Measurements from ENCODE around the gene DMRTA1. TPM values are rescaled to one million over a fixed set of nuclear protein-coding genes. Genes with fewer than 3 reads are reported as not detected.
"Not testable (repeated sequence)": the region's sequence is repeated elsewhere in the genome, so short reads cannot be mapped to it uniquely, and the experiment has no call there.

DMRTA1 gene
- total RNA-seq, 6 experiments from 2014 or later, result not detected

GRCh38 chr9:22463205-22463604 is 16.6 kb downstream of the DMRTA1 start:
- H3K36me3 Mint-ChIP-seq (ENCODE audit: low read depth), result no peaks in the 10 kb centered on the region
- H3K4me1 Mint-ChIP-seq (ENCODE audit: low read depth), result no peaks in the 10 kb centered on the region
- H3K4me3 Mint-ChIP-seq, result no peak overlapping the region
- H3K27me3 Mint-ChIP-seq (ENCODE audit: insufficient read depth), result no peaks in the 10 kb centered on the region
- no peaks in the 10 kb centered on the region for H3K9me3 Mint-ChIP-seq
- DNase-seq, result no peak
- no peak for TF ChIP-seq CTCF (IDR thresholded peaks at IDR 0.05)
- H3K27ac Mint-ChIP-seq, result no peak overlapping the region

GRCh38 chr9:22469928-22470544 is 23.4 kb downstream of the DMRTA1 start:
- no peak overlapping the region for H3K4me3 Mint-ChIP-seq
- no peak overlapping the region for H3K27ac Mint-ChIP-seq
- peak; percentile 89 for TF ChIP-seq CTCF (IDR thresholded peaks at IDR 0.05)
- DNase-seq, result peak; percentile 17
- H3K36me3 Mint-ChIP-seq (ENCODE audit: low read depth), result no peaks in the 10 kb centered on the region
- peaks cover 1% of the 10 kb centered on the region; the same call in 1 of the 2 replicates for H3K27me3 Mint-ChIP-seq (ENCODE audit: insufficient read depth)
- H3K4me1 Mint-ChIP-seq (ENCODE audit: low read depth), result no peaks in the 10 kb centered on the region
- no peaks in the 10 kb centered on the region for H3K9me3 Mint-ChIP-seq

GRCh38 chr9:22481566-22481965 is 34.9 kb downstream of the DMRTA1 start:
- Mint-ChIP-seq H3K4me3 (no peak overlapping the region), H3K27me3 (ENCODE audit: insufficient read depth) (peaks cover 4% of the 10 kb centered on the region; the same call in 1 of the 2 replicates), H3K27ac (no peak overlapping the region), H3K4me1 (ENCODE audit: low read depth) (no peaks in the 10 kb centered on the region), H3K36me3 (ENCODE audit: low read depth) (no peaks in the 10 kb centered on the region), H3K9me3 (no peaks in the 10 kb centered on the region)
- DNase-seq, result no peak
- TF ChIP-seq CTCF (IDR thresholded peaks at IDR 0.05), result no peak

- Mint-ChIP-seq H3K4me3 (no peak overlapping the region), H3K36me3 (ENCODE audit: low read depth) (no peaks in the 10 kb centered on the region), H3K27ac (no peak overlapping the region), H3K4me1 (ENCODE audit: low read depth) (no peaks in the 10 kb centered on the region), H3K9me3 (no peaks in the 10 kb centered on the region; the same call in 1 of the 2 replicates), H3K27me3 (ENCODE audit: insufficient read depth) (peaks cover 3% of the 10 kb centered on the region; the same call in 1 of the 2 replicates)
- no peak for TF ChIP-seq CTCF (IDR thresholded peaks at IDR 0.05)
- no peak for DNase-seq
Measured at GRCh38 chr9:22483528-22484070, 37.0 kb downstream of the DMRTA1 start.

GRCh38 chr9:22496197-22496596 is 49.6 kb downstream of the DMRTA1 start:
- H3K9me3 Mint-ChIP-seq; DNase-seq; H3K27me3 Mint-ChIP-seq (ENCODE audit: insufficient read depth): not testable (repeated sequence)

More at GRCh38 chr9:22496197-22496596, 49.6 kb downstream of the DMRTA1 start:
- not testable (repeated sequence) for H3K4me3 Mint-ChIP-seq; H3K36me3 Mint-ChIP-seq (ENCODE audit: low read depth); H3K4me1 Mint-ChIP-seq (ENCODE audit: low read depth); H3K27ac Mint-ChIP-seq

Measured in HFFc6 (cell line).